HG02981 (cell line): ENCODE data around the gene UQCR10.

Experiments used
- ATAC-seq: cut with Tn5 transposase; IDR thresholded peaks from one replicate; pipeline ENCODE4 v1.9.1; 2021; ENCODE audit warnings: mild to moderate bottlenecking, moderate library complexity; ENCODE audit not compliant: unreplicated experiment

Gene UQCR10

DNA sequence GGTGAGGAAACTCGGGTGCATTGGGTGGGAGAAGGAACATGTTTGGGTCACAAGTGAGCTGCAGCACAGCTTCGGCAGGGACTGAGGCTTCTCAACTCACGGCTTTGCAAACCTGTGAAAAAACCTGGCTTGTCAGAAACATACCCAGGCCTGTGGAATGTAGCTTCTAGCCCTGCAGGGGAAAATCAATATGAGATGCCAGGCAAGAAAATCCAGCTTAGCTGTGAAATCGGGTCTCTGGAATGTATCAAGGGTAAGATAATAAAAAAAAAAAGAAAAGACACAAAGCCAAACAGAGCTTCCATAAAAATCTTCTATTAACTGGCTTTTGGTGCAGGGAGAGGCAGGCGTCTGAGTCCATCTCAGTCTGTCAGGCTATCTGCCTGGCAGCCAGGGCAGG lies 28.5 kb downstream of the UQCR10 start:
- ATAC-seq: no peak

DNA sequence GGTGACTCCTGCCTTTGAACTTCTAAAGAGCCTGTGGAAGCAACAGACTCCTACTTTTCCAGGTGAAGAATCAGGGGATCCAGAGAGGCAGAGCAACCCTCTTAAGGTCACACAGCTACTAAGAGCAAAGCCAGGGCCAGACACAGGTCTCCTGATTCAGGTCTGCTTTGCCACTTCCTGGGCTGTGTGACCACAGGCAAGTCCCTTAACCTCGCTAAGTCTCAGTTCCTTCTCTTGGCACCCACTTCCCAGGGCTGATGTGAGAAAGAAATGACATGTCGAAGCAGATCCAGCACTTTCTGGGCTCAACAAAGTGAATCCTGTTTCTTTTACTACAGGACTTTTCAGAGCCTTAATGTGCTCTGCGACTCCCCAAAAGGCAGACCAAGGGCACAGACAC lies 30.2 kb downstream of the UQCR10 start:
- no peak for ATAC-seq

DNA sequence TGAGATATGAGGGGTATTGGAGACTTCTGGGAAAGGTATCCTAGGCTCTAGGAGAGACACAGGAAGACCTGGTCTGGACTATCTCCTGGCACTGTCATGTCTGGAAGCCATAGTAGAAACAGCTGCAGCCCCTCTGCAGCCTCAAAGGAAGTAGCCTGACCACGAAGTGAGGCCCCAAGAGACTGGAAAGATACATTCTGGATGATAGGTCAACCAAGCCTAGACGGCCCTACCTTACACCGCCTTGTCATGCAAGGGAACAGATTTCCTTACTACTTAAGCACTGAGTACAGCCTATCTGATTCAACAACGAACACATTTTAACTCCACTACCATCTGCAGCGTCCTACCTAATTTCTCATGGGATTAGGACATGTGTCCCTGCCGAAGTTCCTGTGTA lies 31.1 kb downstream of the UQCR10 start:
- no peak for ATAC-seq

DNA sequence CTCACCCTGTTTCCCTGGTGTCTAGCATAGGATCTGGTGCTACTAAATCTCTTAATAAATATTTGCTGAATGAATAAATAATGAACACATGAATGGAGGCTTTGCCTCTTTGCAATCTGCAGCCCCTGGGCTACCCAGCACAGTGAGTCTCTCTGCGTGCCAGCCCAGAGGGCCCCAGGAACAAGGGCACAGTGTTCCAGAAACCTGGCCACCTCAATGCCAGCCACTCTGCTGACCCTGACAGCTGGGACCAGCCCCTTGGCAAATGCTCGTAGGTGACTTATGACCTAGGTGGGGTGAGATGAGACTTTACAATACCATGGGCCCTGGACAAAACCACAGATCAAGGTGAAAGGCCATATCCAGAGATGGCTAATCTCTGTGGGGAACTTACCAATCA lies 31.6 kb downstream of the UQCR10 start:
- ATAC-seq: no peak

DNA sequence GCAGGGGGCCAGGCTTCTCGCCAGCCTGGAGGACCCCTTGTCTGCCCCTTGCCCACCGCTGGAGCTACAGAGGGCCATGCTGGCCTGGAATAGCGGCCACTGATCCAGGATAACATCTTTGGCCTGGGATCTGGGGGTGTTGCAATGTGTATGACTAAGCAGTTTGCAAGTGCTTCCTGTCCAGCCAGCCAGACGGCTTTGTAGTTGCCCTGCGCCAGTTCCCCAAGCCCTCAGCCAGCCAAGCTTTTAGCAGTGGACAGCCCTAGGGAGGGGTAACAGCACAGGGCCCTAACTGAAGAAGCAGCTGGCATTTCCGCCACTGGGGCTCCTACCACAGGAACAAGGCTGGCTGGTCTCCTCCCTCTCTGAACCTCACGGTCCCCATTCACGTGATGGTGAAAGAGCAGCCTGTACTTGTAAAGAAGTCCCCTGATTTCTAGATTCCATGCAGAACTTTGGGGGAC lies 32.1 kb downstream of the UQCR10 start:
- ATAC-seq: no peak

DNA sequence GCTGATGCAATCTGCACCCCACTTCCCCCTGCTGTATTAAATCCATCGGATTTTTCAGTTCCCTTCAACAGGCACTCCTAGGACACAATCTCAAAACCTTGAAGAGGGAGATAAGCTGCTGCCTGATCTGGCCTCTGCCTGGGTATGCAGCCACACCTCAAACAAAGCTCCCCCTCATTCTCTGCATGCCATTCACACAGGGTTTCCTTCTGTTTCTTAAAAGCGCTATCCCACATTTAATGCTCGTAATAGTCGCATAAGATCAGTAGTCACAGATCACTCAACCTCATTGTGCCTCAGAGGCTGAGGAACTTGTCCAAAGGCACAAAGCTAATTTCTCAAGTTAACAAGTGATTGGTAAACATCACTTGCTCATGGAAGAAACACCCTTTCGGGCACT lies 34.0 kb downstream of the UQCR10 start:
- ATAC-seq: no peak

DNA sequence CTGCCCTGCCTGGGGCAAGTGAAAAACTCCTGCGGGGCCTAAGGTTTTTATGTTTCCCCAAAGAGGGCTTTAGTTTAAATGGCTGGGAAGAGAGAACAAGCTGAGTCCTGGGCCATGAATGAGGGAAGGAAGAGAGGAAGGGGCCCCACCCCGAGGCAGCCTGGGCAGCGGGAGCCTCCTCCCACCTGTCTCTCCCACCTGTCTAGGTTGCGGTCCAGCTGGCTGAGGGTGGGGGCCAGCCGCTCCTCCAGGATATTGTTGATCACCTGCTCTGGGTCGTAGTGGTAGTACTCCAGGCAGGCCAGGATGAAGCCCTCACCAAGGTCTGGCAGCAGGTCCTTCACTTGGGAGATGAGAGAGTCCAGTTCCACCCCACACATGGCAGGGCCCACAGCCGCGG lies 34.6 kb downstream of the UQCR10 start:
- no peak for ATAC-seq

DNA sequence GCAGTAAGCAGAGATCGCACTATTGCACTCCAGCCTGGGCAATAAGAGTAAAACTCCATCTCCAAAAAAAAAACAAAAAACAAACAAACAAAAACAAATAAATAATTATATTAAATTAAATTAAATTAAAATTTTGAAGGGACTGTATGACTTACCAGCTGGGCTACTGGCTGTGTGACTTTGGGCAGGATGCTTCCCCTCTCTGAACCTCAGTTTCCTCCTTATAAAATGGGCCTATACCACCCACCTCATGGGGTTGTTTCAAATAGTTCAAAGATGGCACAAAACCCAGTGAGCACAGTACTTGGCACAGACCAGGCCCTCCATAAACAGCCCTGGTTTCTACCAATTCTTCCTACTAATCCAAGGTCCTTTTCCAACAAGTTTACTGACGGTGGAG lies 36.0 kb downstream of the UQCR10 start:
- ATAC-seq: no peak

DNA sequence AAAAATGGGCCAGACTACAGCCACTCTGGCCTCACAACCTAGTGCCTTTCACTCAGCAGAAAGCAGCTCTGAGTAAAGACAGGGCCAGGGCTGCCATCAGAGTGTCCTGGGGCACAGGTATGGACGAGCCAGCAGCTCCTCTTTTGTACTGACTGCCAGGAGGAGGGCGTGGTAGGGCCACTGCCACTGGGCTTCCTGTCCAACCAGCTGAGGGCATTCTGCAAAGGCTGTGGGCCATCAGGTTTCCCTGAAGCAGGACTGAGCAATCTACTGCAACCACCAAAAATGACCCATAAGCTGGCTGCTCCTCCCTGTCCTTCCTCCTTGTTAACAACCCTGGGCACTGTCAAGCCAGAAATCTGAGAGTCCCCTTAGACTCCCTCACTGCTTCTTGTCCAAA lies 37.8 kb downstream of the UQCR10 start:
- ATAC-seq: no peak

DNA sequence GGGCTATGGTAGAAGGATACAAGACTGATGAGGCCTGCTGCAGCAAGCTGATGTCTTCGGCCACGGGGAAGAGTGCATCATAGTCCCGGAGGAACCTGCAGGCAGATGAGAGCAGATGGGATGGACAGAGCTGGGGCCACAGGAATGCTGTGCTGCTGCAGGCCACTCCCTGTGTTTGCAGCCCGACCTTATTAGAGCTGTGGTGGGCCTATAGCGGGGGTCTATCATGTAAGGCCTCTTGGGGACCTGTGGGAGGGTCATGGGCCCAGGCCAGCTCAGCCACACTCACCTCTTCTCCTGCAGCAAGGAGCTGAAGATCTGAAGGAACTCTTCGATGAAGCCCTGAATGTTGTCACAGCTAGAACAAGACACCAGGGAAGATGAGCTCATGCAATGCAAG lies 39.0 kb downstream of the UQCR10 start:
- ATAC-seq: no peak

DNA sequence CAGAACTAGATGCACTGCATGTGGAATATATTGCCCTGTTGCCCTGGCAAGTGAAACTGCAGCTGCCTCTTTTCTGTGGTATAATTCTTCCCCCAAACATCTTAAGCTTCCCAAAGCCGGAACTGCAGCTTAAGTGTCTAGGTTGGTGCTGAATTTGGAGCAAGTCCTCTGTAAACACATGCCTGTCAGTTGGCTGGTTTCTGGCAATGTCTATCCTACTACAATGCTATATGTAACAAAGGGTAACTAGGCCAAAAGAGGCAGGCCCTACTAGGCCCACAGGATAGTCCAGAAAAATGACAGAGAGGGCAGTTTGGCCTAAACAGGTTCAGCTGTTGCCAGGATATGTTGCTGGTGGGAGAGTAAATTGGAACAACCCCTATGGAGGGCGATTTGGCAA lies 43.0 kb downstream of the UQCR10 start:
- no peak for ATAC-seq

DNA sequence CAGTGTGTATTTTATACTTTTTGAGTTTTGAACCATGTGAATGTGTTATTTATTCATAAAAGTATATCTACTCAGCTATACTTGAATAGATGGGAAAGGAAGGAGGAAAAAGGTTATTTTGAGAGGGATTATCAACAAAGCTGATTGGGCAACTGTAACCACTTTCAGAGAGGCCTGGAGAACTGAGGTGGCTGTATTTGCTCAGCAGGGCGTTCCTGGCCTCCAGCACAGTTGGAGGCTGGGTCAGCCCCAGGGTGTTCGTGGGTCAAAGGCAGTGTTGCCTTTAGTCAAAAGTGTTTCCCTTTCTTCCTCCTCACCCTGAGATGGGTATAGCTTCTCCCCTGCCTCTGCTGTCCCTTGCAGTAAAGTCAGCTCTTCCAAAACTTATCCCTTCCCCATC lies 44.2 kb downstream of the UQCR10 start:
- no peak for ATAC-seq

DNA sequence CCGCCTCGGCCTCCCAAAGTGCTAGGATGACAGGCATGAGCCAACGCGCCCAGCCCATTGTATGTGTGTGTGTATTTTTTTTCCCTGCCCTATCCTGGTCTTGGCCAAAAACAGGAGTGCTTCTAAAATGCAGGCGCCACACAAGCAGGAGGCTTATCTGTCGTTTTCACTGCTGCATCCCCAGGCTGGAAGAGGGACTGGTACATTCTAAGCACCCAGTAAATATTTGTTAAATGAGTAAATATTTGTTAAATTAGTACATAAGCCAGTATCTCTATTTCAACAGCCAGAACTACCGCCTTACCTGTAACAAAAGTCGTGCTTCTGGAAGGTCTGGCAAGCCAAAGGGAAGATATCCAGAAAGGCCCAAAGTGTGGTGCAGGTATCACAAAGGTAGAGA lies 46.0 kb downstream of the UQCR10 start:
- ATAC-seq: no peak

DNA sequence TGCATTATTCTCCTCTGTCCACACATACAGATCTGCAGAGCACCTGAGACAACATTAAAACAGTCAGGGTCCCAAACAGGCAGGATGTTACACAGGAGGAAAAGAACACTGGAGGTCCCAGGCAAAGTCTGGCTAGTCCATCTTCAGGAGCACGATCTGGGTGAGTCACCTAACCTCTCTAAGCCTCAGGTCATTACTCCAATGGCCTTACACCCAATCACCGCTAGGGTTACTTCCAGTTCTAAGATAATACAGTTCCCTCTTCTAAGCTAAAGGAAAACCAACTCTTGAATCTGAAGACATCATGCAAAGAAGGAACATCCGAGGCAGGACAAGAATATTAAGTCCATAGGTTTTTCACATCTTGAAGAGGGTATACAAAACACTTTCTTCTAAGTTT lies 46.4 kb downstream of the UQCR10 start:
- ATAC-seq: no peak

DNA sequence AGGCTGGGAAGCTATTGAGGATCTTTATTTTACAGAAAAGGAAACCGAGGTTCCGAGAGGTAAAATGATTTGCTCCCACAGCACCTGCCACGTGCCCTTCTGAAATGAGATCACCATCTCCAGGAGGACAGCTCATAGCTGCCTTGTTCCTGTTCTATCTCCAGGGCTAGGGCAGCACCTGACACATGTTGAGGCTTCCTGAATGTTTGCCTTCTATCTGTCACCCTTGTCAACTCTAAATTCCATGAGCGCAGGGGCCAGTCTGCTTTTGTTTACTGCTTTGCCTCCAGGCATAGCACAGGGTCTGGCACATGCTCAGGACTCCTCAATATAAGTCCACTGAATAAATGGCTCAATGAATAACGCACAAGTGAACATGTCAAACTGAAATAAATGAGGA lies 46.8 kb downstream of the UQCR10 start:
- ATAC-seq: no peak

DNA sequence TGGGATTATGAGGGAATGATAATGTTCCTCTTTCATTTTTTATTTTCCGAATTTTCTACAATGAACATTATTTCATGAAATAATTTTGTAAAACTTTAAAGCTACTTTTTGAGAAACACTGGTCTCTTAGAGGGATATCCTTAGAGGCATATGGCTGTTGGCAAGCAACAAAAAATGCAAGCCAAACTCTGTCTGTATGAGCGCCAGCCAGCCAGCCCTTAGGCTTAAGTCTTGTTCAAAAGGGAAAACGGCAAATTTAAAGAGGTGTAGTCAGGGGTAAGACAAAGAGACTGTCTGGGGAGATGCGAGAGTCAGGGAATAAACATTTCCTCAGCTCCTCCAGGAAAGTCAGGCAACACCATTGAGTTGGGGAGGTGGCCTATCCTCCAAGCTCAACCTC lies 48.4 kb downstream of the UQCR10 start:
- ATAC-seq: no peak

DNA sequence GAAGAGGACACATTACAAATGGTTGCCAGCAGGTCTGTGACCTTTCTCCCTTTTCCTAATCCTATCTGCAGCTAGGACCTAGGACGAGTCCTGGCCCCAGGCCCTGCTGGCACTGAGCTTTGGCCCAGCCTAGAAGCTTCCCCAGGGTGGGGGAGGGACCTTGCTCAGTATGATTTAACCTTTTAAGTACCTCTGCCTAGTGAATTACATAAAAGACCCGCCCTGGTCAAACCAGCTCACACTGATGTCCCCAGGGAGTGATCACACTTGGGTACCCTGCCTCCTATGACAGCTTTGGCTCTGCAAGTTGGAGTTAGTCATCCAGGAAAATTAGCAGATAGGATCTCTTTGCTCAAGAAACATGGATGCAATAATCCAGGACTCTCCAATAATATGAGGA lies 49.0 kb downstream of the UQCR10 start:
- no peak for ATAC-seq

DNA sequence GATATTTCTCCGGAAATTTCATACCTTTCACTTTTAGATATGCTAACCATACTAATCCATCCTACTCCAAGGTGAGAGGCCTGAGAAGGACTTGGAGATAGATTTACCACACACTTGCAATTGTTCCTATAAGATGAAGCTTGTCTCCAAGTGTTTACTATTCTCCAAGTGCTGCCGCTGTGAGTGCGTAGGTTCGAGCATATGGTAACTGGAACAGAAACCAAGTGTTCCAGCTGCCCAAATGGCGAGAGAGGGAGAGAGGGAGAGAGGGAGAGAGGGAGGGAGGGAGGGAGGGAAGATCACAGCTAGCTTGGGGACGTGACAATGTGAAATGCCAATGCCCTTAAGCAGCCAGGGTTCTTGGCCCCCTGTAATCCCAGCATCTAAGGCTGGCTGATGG lies 49.4 kb downstream of the UQCR10 start:
- no peak for ATAC-seq

DNA sequence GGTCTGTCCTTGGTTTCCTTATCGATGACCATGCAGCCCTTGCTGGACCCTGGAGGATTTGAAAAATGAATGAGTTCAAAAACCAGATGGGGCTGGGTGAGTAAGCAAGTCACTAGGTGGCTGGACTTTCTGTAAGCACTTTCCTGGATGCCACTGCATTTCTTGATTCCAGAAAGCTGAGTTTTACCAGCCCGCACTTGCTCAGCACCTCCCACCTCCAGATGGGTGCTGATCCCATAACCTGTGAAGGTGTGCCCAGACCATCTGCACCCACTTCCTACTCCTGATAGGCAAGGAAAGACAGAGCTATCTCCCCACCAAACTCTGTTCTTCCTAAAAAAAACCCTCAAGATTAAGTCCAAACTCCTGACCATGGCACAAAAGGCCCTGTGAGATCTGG lies 49.8 kb downstream of the UQCR10 start:
- ATAC-seq: no peak

DNA sequence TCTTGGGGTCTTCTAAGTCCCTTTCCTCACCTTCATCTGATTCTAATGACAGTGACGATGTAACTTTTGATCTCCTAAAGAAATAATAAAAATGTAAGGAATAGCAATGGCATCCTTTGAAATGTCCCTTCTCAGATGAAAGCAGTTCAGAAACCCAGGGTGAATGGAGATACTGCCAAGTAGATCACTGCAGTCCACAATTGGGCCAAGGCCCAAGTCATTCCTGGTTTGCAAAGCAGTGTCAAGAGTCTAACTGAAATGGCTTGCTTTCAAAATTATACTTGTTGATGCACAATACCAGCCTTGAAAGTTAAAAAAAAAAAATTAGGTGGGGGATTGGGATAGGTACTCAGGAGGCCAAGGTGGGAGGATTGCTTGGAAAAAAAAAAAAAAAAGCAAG lies 50.6 kb downstream of the UQCR10 start:
- ATAC-seq: no peak

DNA sequence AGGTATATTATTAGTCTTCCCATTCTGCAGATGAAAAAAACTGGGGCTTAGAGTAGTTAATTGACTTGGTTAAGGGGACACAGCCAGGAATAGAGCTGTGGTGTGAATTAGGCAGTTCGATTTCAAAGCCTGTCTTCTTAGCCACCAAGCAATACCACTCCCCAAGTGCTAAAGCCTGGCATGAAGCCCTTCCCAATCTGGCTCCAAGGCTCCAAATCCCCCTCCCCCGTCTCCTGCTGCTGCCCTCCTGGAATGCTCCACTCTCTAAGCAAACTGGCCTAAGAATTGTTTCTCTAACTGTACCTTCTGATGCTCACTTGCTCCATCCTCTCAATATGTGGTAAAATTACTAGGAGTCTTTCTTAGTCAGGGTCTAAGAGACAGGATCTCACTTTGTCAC lies 52.3 kb downstream of the UQCR10 start:
- no peak for ATAC-seq
